HuH-7.5 (cell line): ENCODE results near the gene TANGO2.

Experiments
- DNase-seq: peaks from one replicate; pipeline ENCODE4 v3.0.0; 2011; ENCODE audit warnings: low spot score

TANGO2 gene

GRCh38 chr22:19983741-19984140 lies 37.2 kb upstream of the TANGO2 start:
- DNase-seq, result no peak

DNA sequence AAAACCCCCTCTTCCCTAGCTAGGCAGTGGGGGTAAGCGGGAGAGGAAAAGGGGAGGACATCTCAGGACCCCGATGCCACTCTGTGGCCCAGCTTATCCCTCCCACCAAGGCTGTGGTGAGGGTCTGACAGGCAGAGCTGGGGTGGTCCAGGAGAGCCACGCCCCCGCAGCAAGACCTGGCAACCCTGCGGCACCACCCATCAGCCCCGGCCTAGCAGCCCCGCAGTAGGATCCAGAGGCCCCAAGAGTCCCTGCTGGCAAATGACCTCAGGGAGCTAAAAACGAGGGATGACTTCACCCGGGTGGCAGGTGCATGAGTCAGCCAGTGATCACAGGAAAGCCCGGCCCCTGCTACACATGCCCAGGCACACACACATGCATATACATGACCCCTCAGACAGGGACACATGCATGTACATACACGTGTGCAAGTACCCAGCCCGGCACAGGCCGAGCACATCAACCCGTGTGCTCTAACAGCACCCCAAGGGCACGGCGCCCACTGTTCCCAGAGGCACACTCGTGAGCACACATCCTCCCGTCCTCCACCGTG lies 36.6 kb upstream of the TANGO2 start:
- peak; percentile 78 for DNase-seq

- DNase-seq, result no peak
Observed at GRCh38 chr22:19984851-19985811, 35.8 kb upstream of the TANGO2 start.

DNA sequence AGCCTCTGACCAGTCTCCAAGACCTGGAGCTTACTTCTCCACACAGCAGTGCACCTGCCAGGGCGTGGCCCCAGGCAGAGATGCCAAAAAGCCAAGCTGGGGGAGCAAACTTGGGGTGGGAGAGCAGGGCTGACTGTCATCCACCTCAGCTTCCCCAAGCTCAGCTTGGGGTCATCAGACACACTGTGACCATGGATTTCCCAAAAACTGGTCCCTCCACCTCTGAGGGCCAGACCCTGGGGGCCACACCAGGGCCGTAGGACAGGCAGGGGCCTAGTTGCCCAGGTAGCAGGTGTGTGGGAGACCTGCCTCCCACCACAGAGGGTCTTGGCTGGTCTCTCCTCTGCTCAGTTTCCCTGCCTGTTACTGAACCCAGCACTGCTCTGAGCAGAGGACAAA lies 34.9 kb upstream of the TANGO2 start:
- no peak for DNase-seq

DNA sequence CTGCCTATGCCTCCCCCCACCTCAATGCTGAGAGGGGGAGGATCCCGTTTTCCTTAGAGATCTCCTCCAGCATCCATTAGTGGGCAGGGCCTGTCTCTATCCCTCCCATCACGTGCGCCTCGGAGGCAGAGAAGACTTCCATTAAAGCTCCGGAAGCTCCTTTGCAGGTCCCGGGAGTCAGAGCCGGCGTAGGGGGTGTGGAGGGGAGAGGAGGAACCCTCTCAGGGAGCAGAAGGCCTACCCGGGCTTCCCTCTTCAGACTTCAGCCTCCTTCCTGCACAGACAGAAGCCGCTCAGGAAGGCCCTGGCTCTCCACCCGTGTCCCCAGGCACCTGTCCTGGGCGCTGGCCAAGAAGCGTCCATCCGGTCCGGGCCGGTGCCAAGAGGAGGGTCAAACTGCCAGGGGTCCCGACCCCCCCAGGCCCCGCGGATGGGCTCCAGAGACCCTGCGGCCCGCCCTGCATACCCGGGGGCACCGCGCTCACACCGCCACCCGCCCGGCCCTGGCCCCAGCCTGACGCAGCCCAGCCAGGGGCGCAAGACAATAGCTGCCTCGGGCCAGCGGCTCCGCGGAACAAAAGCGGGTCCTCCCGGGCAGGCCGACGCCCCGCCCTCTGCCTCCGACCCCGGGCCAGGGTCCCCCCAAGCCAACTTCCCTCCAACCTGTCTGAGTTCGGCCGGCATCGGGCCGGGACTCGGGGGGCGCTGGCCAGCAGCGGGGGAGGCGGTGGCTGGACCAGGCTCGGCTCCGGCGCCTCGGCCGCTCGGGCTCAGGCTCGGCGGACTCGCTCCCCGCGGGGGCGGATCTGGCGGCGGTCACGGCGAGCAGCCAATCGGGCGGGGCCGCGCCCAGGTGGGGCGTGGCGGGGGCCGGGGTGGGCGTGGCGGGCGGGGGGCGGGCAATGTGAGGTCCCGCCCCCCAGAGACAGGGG lies 34.2 kb upstream of the TANGO2 start:
- DNase-seq, result peak; percentile 96

DNA sequence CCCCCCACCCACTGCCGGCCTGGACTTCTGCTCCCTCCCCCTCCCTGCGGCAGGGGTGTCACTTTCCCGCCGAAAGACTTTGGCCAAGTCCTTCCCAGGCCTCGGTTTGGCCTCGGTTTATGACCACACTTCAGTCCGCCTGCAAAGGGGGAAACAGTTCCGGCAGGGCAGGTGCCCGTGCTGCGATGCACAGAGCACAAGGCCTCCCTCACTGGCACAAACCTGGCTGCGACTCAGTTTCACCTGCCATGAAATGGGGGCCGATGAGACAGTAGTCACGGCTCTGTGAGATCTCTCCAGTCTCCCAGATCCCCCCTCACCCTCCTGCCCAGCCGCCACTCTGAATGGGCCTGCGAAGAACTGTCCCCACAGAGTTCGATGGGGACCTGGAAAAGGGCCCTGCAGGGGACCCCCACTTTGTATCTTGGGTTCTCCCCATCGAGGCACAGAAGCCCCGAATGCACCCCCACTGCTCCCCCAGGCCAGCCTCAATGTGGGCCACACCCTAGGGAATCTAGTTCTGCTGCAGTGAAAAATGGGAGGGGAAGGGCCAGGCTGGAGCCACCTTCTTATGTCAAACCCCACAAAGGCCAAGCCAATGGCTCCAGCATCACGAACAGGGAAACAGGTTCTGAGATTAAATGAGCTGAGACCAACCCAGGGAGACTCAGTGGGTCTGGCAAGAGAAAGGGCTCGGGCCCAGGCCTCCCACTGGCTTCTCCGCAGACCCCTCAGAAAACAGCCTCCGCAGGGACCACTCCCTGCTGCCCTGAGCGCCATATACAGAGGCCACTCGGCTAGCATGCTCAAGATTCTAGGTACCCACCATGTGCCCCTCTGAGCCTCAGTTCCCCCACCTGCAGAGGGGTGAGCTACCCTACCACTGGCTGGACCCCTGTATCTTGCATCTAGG lies 33.3 kb upstream of the TANGO2 start:
- DNase-seq, result no peak

DNA sequence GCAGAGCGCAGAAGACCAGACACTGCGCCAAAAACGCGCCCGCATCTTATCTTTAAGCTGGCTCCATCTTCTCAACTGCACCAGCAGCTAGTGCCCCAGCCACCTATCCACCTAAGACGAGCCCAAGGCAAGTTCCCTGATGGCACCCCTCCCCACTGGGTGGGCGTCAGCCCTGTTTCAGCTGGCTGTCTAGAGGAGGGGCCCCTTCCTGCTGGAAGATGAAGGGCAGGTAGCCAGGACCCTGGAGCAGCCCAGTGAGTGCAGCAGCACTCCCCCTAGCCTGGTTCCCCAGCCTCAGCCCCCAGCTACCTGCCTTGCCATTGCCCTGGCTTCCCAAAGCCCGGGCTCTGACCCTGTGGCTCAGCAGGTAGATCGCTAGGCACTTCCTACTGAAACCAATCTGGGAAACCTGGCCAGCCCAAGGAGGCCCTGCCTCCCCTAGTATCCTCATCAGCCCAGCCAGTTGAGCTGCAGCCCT lies 32.5 kb upstream of the TANGO2 start:
- DNase-seq, result no peak

- no peak for DNase-seq
Observed at GRCh38 chr22:19988965-19989724, 31.8 kb upstream of the TANGO2 start.

GRCh38 chr22:19989725-19990067 lies 31.2 kb upstream of the TANGO2 start:
- DNase-seq, result no peak

DNA sequence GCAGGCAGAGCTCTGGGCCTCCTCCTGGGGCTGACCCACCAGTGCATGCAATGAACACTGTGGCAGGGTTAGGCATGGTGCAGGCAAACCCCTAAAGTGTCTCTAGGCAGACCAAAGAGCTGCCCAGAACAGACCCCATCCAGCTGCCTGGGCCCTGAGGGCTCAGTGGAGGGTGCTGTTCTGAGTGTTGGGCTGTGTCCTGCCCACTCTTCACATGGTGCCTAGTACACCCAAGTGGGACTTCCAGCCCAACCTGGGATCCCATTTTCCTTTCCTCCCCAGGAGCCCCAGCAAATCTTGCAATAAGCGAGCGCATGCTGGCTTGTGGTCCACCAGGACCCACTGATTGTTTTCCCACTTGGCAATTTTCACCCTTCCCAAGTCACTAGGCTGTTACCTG lies 30.7 kb upstream of the TANGO2 start:
- DNase-seq, result no peak

- DNase-seq, result no peak
Observed at GRCh38 chr22:19990609-19991394, 30.1 kb upstream of the TANGO2 start.

DNA sequence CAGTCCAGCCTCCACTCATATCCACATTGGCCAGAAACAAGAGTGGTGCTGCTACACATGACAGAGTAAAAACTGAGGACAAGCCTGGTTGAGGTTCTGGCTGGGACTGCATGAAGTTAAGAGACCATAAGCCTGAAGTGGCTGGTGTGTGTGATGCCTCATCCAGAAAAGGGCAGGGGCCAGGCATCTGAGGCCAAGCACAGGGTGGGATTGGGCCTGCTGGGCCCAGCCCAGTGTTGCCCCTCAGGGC lies 29.6 kb upstream of the TANGO2 start:
- DNase-seq, result no peak

DNA sequence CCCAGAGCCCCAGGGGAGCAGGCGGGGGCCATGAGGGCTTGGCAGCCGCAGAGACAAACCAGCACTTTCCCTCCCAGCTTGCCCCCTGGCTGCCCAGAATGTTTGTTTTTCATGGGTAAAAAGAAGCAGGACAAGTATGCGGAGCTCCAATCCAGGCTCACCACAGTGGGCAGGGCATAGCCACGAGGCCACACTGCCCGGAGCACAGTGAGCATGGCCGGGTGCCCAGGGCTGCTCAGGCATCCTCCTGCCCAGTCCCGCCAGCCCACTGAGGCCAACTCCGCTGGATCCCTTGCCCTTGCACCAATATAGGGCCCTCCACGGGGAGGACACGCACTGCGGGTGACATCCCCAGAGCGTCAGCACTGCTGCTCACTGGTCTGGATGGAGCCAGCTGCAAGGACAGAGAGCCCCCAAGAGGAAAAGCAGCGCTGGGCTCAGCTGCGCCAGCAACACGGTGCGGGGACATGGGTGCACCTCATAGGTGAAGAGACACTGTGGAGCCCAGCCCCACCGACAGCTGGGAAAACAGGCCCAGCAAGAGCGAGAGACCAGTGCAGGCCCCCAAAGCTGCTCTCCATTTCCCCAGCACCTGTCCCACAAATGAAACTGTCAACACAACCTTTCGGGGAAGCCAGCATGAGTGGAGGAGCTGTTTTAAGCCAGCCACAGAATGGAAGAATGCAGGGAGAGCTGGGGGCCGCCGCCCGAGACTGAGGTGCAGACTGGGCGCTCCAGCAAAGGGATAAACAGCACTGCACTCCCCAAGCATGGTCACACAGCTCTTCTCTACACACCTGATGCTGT lies 29.1 kb upstream of the TANGO2 start:
- no peak for DNase-seq

DNA sequence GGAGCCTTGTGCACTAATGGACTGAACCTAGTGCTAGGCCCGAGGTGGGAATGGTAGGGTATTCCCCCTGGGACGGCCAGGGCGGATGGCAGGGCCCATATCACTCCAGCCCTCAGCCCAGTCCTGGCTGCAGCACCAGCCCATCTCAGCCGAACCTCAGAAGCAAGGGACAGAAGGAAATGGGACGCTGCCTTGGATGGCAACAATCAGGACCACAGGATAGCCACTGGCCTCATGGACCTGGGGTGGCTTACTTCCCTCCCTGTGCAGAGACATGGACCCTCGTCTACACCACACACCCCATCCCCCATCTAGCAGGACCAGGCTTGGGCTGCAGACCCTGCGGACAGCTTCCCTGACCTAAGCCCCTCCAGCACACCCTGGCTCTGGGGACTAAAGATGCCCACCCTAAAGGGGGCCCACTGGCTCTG lies 28.4 kb upstream of the TANGO2 start:
- DNase-seq, result no peak

- no peak for DNase-seq
Observed at GRCh38 chr22:19992921-19993355, 28.0 kb upstream of the TANGO2 start.

DNA sequence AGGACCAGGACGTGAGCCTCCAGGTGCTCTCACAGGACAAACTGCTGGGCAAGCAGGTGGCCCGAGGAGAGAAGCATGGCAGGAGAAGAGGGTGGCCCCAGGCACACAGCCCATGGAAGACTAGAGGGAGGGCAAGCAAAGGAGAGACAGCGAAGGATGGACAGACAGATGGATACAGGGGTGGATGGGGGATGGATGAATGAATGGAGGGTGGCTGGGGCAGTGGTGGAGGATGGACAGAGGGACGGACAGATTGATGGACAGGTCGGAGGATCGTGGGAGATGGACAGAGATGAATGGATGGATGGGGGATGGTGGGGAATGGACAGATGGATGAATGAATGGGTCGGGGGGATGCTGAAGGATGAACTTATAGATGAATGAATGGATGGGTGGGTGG lies 27.0 kb upstream of the TANGO2 start:
- DNase-seq, result no peak

DNA sequence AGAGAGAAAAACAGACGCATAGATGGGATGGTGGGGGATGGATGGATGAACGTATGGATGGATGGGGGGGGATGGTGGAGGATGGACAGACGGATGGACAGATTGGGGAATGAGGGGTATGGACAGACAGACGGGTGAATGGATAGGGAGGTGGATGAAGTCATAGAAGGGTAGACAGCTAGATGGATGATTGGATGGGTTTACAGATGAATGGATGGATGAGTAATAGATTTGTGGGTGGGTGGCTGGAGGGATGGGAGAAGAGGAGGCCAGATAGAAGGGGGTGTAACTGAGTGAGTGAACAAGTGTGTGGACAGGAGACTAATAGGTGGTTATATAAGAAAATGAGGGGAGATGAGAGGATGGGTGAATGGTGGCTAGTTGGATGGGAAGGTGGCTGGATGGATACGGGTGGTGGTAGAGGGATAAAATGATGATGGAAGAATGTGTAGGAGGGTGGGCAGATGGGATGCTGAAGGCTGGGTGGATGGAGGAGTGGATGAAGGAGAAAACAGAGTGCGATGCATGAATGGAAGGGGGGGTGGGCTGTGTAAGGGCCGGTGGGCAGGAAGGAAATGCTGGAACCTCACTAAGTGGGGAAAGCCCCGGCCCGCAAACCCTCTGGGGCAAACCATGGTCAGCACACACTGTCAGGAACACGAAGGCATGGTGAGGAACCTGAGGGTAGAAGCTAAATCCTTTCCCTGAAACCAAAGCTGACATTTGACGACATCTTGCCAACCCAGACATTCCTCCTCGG lies 25.9 kb upstream of the TANGO2 start:
- DNase-seq, result no peak

DNA sequence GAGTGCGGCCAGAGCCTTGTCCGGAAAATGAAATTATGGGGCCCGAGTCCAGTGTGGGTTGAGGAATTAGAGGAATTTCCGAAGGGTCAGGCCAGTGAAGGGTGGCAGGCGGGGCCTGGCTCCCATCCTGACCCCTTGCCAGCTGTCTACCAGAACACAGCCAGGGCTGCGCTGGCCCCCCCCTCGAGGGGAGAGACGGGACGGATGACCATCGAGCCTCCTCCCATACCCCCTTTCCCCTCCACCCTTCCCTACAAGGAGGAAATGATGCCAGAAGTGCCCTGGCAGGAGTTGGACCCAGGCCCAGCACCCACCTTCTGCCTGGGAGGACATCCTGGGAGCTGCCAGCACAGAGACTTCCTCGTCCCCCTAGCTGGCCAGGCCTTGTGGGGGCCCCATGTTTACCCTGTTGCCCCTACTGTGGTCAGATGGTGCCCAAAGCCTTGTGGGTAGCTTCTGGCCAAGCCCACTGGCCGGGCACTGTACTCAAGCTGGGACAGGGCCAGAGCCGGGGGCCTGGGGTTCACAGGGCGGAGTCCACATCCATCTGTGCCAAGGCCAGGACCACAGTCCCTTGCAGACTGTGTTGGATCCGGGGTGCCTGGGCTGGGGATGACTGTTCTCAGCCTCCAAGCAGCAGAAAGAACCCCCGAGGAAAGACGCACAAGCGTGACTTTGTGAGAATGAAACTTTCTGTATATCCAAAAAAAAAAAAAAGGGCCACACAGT lies 25.1 kb upstream of the TANGO2 start:
- DNase-seq, result no peak
